Measurements from ENCODE around the gene HNRNPA2B1. TPM values are rescaled to one million over a fixed set of nuclear protein-coding genes. Genes with fewer than 3 reads are reported as not detected.

HNRNPA2B1 gene
- total RNA-seq, 1 experiment from 2014 or later: 1,101 TPM

DNA sequence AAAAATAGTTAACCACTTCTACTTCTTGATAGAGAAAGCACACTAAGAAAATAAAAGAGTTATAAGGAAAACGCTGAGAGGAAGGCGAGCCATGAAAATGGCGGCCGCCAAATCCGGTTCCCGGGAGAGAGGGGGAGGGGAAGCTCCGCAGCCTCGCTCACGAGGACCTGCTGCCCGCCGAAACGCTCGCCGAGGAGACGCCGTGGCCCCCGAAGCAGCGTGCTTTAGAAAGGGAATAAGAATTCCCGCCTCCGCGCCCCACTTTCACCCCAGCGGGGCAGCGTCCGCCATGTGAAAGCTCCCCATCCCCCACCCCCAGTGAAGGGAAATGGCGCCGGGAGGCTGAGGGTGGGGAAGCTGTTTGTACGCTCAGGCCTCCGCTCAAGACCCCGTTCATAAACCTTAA is 505 bp downstream of the HNRNPA2B1 start (continued):
- TF ChIP-seq, protein P1, sequence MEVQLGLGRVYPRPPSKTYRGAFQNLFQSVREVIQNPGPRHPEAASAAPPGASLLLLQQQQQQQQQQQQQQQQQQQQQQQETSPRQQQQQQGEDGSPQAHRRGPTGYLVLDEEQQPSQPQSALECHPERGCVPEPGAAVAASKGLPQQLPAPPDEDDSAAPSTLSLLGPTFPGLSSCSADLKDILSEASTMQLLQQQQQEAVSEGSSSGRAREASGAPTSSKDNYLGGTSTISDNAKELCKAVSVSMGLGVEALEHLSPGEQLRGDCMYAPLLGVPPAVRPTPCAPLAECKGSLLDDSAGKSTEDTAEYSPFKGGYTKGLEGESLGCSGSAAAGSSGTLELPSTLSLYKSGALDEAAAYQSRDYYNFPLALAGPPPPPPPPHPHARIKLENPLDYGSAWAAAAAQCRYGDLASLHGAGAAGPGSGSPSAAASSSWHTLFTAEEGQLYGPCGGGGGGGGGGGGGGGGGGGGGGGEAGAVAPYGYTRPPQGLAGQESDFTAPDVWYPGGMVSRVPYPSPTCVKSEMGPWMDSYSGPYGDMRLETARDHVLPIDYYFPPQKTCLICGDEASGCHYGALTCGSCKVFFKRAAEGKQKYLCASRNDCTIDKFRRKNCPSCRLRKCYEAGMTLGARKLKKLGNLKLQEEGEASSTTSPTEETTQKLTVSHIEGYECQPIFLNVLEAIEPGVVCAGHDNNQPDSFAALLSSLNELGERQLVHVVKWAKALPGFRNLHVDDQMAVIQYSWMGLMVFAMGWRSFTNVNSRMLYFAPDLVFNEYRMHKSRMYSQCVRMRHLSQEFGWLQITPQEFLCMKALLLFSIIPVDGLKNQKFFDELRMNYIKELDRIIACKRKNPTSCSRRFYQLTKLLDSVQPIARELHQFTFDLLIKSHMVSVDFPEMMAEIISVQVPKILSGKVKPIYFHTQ (CRISPR knock-in tag; IDR thresholded peaks at IDR 0.05): peak; percentile 42
- TF ChIP-seq ESRRA (CRISPR knock-in tag; IDR thresholded peaks at IDR 0.05; ENCODE audit: borderline replicate concordance) (0 out of 2 replicates have a peak, but pooled peaks have one; percentile 28), ZNF219 (CRISPR knock-in tag; IDR thresholded peaks at IDR 0.05; ENCODE audit: borderline replicate concordance) (no peak), NR3C1 (CRISPR knock-in tag; conservative IDR thresholded peaks at IDR 0.05; ENCODE audit: low read depth) (no peak), HMGA2 (CRISPR knock-in tag; IDR thresholded peaks at IDR 0.05) (peak; percentile 3; the same call in 1 of the 2 replicates), NR1H2 (CRISPR knock-in tag; IDR thresholded peaks at IDR 0.05) (no peak), ZNF396 (CRISPR knock-in tag; IDR thresholded peaks at IDR 0.05; ENCODE audit: borderline replicate concordance) (no peak), SP1 (CRISPR knock-in tag; conservative IDR thresholded peaks at IDR 0.05) (no peak), MXD4 (CRISPR knock-in tag; IDR thresholded peaks at IDR 0.05; ENCODE audit: borderline replicate concordance) (no peak), ZNF121 (CRISPR knock-in tag; IDR thresholded peaks at IDR 0.05) (peak; percentile 76), PRRX2 (CRISPR knock-in tag; IDR thresholded peaks at IDR 0.05) (no peak; the same call in 1 of the 2 replicates), ZNF138 (CRISPR knock-in tag; conservative IDR thresholded peaks at IDR 0.05) (no peak), FOXP1 (CRISPR knock-in tag; IDR thresholded peaks at IDR 0.05; ENCODE audit: borderline replicate concordance) (no peak), RORB (CRISPR knock-in tag; IDR thresholded peaks at IDR 0.05) (no peak), EMX1 (CRISPR knock-in tag; IDR thresholded peaks at IDR 0.05) (peak; percentile 93; the same call in 1 of the 2 replicates), FOXJ3 (CRISPR knock-in tag; IDR thresholded peaks at IDR 0.05; ENCODE audit: borderline replicate concordance) (no peak), ZNF232 (CRISPR knock-in tag; IDR thresholded peaks at IDR 0.05) (no peak)
- TF ChIP-seq, protein P2, sequence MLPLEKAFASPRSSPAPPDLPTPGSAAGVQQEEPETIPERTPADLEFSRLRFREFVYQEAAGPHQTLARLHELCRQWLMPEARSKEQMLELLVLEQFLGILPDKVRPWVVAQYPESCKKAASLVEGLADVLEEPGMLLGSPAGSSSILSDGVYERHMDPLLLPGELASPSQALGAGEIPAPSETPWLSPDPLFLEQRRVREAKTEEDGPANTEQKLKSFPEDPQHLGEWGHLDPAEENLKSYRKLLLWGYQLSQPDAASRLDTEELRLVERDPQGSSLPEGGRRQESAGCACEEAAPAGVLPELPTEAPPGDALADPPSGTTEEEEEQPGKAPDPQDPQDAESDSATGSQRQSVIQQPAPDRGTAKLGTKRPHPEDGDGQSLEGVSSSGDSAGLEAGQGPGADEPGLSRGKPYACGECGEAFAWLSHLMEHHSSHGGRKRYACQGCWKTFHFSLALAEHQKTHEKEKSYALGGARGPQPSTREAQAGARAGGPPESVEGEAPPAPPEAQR (CRISPR knock-in tag; IDR thresholded peaks at IDR 0.05): no peak
- TF ChIP-seq, protein P3, sequence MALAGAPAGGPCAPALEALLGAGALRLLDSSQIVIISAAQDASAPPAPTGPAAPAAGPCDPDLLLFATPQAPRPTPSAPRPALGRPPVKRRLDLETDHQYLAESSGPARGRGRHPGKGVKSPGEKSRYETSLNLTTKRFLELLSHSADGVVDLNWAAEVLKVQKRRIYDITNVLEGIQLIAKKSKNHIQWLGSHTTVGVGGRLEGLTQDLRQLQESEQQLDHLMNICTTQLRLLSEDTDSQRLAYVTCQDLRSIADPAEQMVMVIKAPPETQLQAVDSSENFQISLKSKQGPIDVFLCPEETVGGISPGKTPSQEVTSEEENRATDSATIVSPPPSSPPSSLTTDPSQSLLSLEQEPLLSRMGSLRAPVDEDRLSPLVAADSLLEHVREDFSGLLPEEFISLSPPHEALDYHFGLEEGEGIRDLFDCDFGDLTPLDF (CRISPR knock-in tag; IDR thresholded peaks at IDR 0.05): no peak
- TF ChIP-seq, protein P4, sequence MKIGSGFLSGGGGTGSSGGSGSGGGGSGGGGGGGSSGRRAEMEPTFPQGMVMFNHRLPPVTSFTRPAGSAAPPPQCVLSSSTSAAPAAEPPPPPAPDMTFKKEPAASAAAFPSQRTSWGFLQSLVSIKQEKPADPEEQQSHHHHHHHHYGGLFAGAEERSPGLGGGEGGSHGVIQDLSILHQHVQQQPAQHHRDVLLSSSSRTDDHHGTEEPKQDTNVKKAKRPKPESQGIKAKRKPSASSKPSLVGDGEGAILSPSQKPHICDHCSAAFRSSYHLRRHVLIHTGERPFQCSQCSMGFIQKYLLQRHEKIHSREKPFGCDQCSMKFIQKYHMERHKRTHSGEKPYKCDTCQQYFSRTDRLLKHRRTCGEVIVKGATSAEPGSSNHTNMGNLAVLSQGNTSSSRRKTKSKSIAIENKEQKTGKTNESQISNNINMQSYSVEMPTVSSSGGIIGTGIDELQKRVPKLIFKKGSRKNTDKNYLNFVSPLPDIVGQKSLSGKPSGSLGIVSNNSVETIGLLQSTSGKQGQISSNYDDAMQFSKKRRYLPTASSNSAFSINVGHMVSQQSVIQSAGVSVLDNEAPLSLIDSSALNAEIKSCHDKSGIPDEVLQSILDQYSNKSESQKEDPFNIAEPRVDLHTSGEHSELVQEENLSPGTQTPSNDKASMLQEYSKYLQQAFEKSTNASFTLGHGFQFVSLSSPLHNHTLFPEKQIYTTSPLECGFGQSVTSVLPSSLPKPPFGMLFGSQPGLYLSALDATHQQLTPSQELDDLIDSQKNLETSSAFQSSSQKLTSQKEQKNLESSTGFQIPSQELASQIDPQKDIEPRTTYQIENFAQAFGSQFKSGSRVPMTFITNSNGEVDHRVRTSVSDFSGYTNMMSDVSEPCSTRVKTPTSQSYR (CRISPR knock-in tag; IDR thresholded peaks at IDR 0.05): peak; percentile 46; the same call in 1 of the 2 replicates
- TF ChIP-seq, protein P5, sequence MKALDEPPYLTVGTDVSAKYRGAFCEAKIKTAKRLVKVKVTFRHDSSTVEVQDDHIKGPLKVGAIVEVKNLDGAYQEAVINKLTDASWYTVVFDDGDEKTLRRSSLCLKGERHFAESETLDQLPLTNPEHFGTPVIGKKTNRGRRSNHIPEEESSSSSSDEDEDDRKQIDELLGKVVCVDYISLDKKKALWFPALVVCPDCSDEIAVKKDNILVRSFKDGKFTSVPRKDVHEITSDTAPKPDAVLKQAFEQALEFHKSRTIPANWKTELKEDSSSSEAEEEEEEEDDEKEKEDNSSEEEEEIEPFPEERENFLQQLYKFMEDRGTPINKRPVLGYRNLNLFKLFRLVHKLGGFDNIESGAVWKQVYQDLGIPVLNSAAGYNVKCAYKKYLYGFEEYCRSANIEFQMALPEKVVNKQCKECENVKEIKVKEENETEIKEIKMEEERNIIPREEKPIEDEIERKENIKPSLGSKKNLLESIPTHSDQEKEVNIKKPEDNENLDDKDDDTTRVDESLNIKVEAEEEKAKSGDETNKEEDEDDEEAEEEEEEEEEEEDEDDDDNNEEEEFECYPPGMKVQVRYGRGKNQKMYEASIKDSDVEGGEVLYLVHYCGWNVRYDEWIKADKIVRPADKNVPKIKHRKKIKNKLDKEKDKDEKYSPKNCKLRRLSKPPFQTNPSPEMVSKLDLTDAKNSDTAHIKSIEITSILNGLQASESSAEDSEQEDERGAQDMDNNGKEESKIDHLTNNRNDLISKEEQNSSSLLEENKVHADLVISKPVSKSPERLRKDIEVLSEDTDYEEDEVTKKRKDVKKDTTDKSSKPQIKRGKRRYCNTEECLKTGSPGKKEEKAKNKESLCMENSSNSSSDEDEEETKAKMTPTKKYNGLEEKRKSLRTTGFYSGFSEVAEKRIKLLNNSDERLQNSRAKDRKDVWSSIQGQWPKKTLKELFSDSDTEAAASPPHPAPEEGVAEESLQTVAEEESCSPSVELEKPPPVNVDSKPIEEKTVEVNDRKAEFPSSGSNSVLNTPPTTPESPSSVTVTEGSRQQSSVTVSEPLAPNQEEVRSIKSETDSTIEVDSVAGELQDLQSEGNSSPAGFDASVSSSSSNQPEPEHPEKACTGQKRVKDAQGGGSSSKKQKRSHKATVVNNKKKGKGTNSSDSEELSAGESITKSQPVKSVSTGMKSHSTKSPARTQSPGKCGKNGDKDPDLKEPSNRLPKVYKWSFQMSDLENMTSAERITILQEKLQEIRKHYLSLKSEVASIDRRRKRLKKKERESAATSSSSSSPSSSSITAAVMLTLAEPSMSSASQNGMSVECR (CRISPR knock-in tag; IDR thresholded peaks at IDR 0.05; ENCODE audit: borderline replicate concordance): no peak; the same call in 1 of the 2 replicates
- TF ChIP-seq, protein P6, sequence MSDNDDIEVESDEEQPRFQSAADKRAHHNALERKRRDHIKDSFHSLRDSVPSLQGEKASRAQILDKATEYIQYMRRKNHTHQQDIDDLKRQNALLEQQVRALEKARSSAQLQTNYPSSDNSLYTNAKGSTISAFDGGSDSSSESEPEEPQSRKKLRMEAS (CRISPR knock-in tag; IDR thresholded peaks at IDR 0.05): no peak
- TF ChIP-seq, protein P7, sequence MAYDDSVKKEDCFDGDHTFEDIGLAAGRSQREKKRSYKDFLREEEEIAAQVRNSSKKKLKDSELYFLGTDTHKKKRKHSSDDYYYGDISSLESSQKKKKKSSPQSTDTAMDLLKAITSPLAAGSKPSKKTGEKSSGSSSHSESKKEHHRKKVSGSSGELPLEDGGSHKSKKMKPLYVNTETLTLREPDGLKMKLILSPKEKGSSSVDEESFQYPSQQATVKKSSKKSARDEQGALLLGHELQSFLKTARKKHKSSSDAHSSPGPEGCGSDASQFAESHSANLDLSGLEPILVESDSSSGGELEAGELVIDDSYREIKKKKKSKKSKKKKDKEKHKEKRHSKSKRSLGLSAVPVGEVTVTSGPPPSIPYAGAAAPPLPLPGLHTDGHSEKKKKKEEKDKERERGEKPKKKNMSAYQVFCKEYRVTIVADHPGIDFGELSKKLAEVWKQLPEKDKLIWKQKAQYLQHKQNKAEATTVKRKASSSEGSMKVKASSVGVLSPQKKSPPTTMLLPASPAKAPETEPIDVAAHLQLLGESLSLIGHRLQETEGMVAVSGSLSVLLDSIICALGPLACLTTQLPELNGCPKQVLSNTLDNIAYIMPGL (CRISPR knock-in tag; IDR thresholded peaks at IDR 0.05): no peak; the same call in 1 of the 2 replicates
- TF ChIP-seq, protein P8, sequence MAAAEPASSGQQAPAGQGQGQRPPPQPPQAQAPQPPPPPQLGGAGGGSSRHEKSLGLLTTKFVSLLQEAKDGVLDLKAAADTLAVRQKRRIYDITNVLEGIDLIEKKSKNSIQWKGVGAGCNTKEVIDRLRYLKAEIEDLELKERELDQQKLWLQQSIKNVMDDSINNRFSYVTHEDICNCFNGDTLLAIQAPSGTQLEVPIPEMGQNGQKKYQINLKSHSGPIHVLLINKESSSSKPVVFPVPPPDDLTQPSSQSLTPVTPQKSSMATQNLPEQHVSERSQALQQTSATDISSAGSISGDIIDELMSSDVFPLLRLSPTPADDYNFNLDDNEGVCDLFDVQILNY (CRISPR knock-in tag; IDR thresholded peaks at IDR 0.05): 0 out of 2 replicates have a peak, but pooled peaks have one; percentile 8
